ENCODE measurements around the gene ZNF431.
"Not testable (repeated sequence)": the region's sequence is repeated elsewhere in the genome, so short reads cannot be mapped to it uniquely, and the experiment has no call there.

Gene ZNF431

GRCh38 chr19:21141787-21142464, at the start of gene ZNF431:
Gene ZNF431 (plus strand): TSS chr19:21142040. CDS start chr19:21142184, 144 bp downstream.
- DNase-seq, result peak; percentile 32

GRCh38 chr19:21092109-21092508, 49.7 kb upstream of the ZNF431 start:
- no peak for DNase-seq

- DNase-seq, result no peak
Observed at GRCh38 chr19:21094347-21095025, 47.4 kb upstream of the ZNF431 start.

GRCh38 chr19:21098291-21098690, 43.5 kb upstream of the ZNF431 start:
- no peak for DNase-seq

- no peak for DNase-seq
Observed at GRCh38 chr19:21101521-21102242, 40.2 kb upstream of the ZNF431 start.

- no peak for DNase-seq
Observed at GRCh38 chr19:21109116-21109515, 32.7 kb upstream of the ZNF431 start.

GRCh38 chr19:21110183-21110582, 31.7 kb upstream of the ZNF431 start:
- DNase-seq, result no peak

- DNase-seq, result no peak
Observed at GRCh38 chr19:21115430-21115829, 26.4 kb upstream of the ZNF431 start.

- DNase-seq, result no peak
Observed at GRCh38 chr19:21117041-21117907, 24.6 kb upstream of the ZNF431 start.

GRCh38 chr19:21126078-21126477, 15.8 kb upstream of the ZNF431 start:
- DNase-seq, result no peak

- DNase-seq, result no peak
Observed at GRCh38 chr19:21127001-21127400, 14.8 kb upstream of the ZNF431 start.

- no peak for DNase-seq
Observed at GRCh38 chr19:21127898-21128297, 13.9 kb upstream of the ZNF431 start.

GRCh38 chr19:21128901-21129698, 12.7 kb upstream of the ZNF431 start:
- DNase-seq, result no peak

GRCh38 chr19:21130097-21130775, 11.6 kb upstream of the ZNF431 start:
- DNase-seq, result no peak

GRCh38 chr19:21133633-21134032, 8.2 kb upstream of the ZNF431 start:
- DNase-seq, result no peak

GRCh38 chr19:21134934-21135366, 6.9 kb upstream of the ZNF431 start:
- DNase-seq, result no peak

GRCh38 chr19:21135433-21135832, 6.4 kb upstream of the ZNF431 start:
- no peak for DNase-seq

GRCh38 chr19:21138130-21138529, 3.7 kb upstream of the ZNF431 start:
- DNase-seq, result no peak

- not testable (repeated sequence) for DNase-seq
Observed at GRCh38 chr19:21141006-21141405, 834 bp upstream of the ZNF431 start.

GRCh38 chr19:21143428-21143827, 1.6 kb downstream of the ZNF431 start:
- no peak for DNase-seq

GRCh38 chr19:21143854-21144253, 2.0 kb downstream of the ZNF431 start:
- no peak for DNase-seq
